Measurements from ENCODE around the gene MMP15.
"Not testable (repeated sequence)": the region's sequence is repeated elsewhere in the genome, so short reads cannot be mapped to it uniquely, and the experiment has no call there.

MMP15 gene

DNA sequence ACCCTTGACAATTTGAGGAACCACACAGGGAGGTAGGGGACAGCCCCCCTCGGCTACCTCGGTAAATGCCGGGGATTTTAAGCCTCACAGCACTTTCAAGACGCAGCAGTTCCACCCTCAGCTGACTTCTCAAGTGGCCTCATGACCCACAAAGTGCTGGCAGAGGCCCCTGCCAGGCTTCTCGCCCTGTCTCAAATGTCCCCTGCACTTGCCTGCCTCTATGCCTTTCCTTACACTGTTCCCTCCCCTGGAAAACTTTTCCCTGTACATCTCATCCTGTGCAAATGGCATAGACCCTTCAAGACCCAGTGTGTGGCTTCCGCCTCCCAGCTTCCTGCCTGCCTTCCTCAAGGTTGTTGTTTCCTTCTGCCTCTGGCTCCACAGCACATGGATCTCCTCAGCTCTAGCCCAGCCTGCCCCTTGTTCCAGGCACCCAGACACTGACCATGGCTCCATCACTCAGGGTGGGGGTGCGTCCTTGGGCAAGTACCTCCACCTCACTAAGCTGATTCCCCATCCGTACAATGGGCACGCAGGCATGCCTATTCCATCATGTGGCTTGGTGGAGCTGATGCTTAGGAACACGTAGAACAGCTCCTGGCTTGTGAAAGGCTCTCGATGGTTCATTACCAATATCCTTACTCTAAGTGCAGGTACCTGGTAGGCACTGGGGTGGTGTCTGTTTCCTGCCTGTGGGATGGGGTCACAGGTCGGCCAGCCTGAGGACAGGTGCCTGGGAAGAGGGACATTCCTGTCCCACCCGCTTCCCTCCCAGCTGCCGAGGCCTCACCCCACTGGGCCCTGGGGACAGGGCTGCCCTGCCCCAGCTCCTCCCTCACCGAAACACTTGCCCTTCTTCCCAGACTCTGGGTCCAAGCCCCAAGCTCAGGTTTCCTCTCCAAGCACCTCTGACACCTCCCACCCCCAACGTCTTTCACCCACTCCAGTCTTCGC is 24.0 kb downstream of the MMP15 start:
- no peak for DNase-seq

DNA sequence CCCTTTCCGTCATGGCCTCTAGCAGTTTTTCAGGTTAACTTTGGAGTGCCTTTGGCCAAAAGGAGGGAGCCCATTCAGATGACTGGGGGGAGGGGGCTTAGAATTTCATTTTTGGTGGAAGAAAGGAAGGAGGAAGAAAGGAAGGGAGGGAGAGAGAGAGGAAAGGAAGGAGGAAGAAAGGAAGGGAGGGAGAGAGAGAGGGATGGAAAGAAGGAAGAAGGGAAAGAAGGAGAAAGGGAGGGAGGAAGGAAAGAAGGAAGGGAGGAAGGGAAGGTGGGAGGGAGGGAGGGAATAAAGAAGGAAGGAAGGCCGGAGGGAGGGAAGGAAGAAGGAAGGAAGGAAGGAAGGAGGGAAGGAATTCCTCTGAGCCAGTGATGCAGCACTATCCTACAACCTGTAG is 25.7 kb downstream of the MMP15 start:
- DNase-seq = no peak

DNA sequence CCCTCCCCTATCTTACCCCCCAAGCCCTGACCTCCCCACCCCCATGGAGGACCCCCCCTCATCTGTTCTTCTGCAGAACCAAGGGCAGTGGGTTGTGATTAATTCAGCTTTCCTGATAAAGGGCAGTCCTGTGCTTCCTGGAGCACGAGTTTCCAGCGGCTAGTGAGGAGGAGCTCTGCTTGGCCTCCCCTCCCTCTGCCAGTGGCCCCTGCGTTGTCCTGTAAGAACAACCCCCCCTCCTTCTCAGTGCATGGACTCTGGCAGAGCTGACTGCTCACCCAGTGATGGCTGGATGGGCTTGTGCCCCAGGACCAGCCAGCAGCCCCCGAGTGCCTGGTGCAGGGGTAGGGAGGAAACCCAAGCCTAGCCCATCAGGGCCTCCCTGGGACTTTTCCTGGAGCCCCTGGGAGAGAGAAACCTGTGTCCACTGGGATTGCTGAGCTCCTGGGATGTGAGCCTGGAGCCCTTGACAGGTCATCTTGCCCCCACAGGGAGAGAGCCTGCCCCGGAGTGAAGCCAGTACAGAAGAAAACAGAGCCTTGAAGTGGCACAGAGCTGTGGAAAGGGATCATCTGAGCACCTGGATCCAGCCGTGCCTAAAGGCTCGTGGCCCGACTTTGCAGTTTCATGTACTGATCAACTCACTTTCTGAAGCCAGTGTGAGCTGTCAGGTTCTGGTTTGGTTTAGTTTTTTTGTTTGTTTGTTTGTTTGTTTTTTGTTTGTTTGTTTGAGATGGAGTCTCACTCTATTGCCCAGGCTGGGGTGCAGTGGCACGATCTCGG is 26.5 kb downstream of the MMP15 start:
- no peak for DNase-seq

DNA sequence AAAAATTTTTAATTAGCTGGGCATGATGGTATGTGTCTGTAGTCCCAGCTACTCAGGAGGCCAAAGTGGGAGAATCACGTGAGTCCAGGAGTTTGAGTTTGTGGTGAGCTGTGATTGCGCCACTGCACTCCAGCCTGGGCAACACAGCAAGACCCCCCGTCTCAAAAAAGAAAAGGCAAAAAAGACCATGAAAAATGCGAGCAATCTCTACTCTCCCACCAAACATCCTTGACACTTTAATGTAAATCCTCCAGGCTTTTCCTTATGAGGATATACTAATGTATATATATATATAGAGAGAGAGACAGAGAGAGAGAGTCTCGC is 28.1 kb downstream of the MMP15 start:
- no peak for DNase-seq

DNA sequence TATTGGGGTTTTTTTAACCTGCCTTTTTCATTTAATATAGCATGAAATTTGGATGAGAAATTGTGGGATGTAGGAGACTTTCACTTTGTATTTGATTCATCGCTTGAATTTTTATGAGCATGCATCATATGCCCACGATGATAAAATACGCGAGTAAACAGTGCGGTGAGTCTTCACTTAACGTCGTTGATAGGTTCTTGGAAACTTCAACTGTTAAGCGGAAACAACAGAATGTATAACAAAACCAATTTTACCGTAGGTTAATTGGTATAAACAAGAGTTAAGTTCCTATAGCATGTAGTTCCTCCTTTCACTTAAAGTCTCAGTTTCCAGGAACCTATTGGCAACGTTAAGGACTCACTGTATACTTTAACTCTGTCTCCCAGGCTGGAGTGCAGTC is 28.7 kb downstream of the MMP15 start:
- no peak for DNase-seq

DNA sequence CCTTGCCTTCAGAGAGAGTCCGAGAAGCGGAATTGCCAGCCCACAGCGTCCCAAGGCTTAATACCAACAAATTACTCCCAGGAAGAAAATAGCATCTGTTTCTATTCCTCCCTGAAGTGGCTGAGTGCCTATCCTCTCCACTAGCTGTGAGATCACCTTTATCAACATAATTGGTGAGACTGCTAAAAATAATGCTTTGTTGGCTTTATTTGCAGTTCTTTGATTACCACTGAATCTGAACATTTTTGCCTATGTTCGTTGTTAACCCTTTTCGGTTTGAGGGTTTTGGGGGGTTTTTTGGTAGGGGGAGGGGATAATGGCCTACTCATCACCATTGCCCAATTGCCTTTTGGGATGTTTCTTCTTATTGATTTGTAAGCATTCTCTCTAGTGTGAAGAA is 31.0 kb downstream of the MMP15 start:
- DNase-seq = no peak

DNA sequence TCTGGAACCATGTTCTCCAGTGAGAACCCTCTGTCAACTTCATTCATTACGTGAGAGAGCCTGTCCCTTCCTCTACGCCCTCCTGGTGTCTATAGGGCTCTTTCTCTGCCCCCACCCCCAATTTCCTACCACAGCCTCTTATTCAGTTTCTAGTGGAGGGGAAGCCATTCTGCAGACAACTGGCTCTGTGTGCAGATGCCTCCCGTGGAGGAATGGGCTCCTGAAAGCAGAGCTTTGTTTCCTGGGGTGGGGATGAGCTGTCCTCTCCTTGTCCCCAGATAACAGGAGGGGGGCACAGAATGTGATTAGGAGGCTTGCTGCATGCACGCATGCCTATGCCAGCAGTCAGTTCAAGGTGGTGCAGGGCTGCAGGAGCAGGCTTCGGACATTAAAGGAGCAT is 31.6 kb downstream of the MMP15 start:
- no peak for DNase-seq

DNA sequence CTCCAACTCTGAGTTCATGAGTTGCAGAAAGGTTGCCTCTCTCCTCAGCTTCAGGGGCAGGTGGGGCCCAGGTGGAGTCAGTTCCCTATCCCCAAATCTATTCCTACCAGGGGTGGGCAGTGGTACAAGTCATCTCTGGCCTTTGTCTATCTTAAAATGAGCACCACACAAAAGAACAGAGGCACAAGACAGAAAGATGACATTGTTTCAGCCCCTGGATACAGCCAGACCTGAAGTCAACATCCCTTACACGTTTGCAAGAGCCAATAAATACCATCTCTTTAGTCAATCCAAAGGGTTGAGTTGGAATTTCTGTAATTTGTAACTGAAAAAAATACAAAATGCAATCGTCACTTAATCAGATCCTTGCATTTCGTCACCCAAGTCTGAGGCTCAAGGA is 32.2 kb downstream of the MMP15 start:
- DNase-seq = no peak

DNA sequence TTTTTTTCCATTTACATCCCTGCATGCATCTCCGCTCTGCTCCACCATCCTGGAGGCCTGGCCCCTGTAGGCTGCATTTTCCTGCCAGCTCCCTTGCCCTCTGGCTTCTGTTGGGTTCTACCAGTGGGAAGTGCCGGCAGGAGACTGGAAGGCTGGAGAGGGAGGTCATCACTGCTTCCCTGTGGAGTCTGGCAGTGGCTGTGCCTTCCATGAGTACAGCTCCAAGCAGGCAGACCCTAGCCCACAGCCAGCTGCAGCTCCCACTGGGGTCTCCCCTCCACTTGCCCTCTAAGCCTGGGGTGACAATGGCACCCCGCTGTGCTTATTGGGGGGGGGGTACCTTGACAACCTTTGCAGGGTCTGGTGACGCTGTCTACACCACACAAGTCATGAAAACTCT is 37.3 kb downstream of the MMP15 start:
- no peak for DNase-seq

DNA sequence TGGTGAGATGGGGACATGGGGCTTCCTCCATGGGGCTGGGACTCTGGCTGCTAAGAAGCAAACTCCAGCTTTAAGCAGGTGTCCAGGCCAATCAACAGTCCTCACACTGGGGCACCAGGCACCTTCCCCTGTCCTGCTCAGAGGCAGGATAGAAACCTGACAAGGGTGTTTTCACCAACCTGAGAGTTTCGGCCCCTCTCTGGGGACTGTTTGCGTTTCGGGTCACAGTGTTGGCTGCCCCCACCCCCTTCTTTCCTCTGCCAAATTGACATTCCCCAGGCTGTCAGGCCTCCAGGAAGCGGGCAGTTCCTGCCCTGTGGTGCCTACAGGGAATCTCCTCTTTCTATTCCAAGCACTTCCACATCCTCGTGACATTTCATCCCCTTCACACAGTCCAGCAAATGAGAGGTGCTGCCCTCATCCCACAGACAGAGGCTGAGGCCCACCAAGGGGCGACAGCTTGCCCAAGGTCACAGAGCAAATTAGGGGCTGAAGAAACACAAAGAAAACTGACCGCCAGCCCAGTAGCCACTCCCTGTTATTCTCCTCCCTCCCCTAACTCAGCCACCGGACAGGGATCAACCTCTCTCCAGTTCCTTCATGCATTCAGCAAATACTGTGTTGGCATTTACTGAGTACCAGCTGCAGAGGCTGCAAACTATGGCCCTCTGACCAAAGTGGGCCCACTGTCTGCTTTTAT is 38.0 kb downstream of the MMP15 start:
- no peak for DNase-seq

DNA sequence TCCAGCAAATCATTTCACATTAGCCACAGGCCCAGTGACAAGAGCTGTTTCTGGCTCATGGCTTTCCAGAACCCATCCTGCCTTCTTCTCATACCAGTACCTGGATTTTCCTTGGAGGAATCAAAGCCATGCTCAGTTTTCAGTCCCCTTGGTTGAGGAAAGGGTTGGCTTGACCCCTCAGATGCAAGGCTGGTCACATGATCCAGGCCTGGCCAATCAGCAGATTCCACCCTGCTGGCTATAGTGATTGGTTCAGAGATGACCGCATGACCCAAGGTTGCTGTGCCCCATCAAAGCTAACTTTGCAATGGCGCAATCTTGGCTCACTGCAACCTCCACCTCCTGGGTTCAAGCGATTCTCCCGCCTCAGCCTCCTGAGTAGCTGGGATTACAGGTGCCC is 45.0 kb downstream of the MMP15 start:
- no peak for DNase-seq

DNA sequence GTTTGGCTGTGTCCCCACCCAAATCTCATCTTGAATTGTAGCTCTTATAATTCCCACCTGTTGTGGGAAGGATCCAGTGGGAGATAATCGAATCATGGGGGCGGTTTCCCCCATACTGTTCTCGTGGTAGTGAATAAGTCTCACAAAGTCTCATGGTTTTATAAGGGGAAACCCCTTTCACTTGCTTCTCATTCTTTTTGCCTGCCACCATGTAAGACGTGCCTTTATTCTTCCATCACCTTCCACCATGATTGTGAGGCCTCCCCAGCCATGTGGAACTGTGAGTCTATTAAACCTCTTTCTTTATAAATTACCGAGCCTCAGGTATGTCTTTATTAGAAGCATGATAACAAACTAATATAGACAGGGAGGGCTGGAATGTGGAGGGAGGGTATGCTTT is 46.6 kb downstream of the MMP15 start:
- DNase-seq = not testable (repeated sequence)

DNA sequence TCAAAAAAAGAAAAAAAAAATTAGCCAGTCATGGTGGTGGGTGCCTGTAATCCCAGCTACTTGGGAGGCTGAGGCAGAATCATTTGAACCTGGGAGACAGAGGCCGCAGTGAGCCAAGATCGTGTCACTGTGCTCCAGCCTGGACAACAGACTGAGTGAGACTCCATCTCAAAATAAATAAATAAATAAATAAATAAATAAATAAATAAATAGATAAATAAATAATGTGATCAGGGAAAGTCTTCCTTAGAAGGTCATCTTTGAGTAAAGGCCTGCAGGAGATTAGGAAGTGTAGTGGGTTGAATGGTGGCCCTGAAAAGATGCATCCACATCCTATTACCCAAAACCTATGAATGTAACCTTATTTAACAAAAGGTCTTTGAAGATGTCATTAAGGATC is 47.5 kb downstream of the MMP15 start:
- not testable (repeated sequence) for DNase-seq

DNA sequence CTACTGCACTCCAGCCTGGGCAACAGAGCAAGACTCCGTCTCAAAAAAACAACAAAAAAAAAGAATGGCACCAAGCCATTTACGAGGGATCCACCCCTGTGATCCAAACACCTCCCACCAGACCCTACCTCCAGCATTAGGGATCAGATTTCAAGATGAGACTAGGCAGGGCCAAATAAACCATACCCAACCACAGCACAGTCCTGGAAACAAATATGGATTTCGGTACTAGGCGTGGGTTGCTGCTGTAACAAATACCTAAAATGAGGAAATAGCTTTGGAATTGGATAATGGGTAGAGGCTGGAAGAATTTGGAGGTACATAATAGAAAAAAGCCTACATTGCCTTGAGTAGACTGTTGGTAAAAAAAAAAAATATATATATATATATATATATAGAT is 49.1 kb downstream of the MMP15 start:
- DNase-seq = no peak

DNA sequence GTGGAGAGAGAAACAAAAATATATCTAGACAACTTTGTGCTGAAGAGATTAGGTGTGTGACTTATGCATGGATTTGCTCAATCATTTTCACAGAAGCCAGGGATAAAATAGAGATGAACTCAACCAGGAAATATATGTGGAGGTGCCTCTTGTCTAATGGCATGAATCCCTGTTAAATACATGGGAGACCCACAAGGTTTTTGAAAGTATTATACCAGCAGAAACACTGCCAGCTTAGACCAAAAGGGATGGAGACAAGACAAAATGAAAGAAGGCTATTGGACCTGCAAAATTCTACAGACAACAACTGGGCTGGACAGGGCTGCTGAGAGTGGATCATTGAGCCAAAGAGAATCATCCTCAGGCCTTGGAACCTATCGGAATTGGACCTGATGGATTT is 51.0 kb downstream of the MMP15 start:
- no peak for DNase-seq

DNA sequence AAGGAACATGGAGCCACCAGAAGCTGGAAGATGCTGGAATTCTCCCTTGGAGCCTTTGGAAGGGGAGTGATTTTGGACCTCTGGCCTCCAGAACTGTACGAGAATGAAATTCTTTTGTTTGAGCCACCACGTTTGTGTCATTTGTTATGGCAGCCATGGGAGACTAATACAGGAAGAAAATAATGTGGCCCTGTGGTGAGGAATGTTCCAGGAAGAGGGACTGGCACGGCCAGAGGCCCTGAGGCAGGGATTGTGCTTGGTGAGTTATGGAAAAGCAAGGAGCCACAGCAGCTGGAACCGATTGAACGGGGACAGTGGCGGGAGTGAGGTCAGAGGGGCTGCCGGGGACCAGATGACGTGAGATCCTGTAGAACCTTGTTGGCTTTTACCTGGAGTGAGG is 52.2 kb downstream of the MMP15 start:
- DNase-seq = no peak

DNA sequence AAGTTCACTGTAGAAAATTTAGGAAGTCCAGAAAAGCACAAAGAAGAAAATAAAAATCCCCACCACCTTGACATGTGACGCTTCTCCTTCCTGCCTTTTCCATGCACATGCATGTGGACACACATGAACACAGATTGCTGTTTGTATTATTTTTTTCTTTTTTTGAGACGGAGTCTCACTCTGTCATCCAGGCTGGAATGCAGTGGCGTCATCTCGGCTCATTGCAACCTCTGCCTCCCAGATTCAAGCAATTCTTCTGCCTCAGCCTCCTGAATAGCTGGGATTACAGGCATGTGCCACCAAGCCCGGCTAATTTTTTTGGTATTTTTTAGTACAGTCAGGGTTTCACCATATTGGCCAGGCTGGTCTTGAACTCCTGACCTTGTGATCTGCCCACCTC is 55.1 kb downstream of the MMP15 start:
- DNase-seq = not testable (repeated sequence)

DNA sequence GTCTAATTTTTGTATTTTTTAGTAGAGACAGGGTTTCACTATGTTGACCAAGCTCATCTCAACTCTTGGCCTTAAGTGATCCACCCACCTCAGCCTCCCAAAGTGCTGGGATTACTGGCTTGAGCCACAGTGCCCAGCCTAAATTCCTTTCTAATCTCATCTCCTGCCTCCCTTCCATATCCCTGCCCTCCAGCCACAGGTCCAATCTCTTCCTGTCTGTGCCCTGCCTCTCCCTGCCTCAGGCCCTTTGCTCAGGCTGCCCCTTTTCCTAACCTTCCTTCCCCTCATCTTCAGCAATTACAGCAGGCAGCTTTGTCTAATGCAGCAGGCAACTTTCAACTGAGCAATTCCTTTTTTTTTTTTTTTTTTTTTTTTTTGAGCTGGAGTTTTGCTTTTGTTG is 56.8 kb downstream of the MMP15 start:
- DNase-seq = no peak

DNA sequence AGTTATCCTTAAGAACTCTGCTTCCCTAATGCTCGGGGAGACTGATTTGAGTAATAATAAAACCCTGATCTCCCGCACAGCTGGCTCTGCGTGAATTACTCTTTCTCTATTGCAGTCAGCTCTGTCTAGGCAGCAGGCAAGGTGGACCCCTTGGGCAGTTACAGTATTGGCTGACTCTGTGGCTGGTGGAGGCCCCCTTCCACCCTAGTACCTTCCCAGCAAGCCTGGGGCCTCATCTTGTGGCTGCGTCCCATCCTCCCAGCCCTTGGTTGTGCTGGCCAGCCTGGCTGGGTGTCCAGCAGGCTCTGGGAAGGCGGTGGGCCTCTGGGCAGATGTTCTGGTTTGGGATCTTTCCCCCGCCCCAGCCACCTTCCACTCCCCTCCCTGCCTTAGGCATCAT is 59.1 kb downstream of the MMP15 start:
- DNase-seq = no peak

DNA sequence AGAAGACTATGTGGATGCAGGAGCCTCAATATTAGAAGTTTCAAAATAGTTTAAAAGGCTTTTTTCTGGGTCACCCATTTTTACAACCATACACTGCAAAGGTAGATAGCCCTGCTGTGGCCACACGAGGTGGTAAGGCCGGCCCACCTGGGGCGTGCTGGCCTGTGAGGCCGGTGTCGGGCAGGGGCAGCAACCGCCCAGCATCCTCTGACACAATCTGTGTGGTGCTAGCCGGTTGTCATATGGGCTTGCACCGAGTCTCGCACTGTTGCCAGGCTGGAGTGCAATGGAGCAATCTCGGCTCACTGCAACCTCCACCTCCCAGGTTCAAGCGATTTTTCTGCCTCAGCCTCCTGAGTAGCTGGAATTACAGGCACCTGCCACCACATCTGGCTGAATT is 59.6 kb downstream of the MMP15 start:
- DNase-seq = no peak

DNA sequence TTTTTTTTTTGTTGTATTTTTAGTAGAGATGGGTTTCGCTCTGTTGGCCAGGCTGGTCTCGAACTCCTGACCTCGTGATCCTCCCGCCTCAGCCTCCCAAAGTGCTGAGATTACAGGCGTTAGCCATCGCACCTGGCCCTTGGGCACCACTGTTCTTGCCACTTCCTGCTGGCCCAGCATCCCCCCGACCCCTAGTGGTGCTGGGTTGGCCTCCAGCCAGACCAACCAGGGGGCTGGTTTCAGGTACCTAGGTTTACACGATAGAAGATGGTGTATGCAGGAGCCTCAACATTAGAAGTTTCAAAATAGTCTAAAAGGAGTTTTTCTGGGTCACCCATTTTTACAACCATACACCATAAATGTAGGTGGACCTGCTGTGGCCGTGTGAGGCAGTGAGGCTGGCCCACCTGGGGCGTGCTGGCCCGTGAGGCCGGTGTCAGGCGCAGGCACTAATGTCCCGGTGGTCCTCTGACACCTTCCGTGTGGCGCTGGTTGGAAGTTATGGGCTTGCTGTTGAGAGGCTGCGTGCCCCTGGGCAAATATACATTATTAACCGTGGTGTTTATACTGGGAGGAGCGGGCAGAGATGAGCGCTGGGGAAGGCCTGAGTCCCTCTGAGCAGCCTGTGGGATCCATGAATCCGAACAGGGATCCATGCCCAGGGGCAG is 60.2 kb downstream of the MMP15 start:
- DNase-seq = no peak

DNA sequence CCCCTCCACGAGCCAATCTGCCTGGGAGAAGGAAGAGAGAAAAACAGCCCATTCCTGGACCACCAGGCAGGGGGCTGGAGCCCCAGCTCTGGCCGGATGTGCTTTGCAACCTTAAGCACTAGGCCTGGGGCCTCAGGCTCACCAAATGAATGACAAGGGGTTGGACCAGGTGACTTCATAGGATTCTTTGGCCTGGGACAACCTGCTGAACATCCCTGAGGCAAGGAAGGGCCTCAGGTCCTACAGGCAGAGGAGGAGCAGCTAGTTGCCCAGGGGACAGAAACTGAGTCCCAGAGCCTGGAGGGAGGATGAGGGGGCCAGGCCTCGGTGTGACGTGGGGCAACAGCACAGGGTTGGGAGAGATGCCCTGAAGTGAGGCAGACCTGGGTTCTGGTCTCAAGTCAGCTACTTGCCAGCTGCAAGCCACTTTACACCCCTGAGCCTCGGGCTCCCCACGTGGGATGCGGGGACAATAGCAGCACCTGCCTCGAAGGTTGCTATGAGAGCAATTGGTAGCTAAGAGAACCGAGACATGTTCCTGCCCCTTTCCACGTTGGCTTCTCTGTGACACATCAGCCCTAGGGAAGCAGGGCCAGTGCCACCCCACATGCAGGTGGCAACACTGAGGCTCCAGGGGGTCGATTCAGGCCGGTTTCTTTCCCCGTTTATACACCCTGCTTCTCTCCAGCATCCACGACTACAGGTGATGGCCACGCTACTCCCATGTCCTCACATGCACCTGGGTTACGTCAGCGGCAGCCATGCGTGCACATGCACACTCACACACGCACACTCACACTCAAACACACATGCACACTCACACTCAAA is 61.0 kb downstream of the MMP15 start:
- no peak for DNase-seq

Measured in activated CD8-positive, alpha-beta memory T cell treated with anti-CD3 and anti-CD28 coated beads, Interleukin-2, amount 50 U/mL, for 48 hours (primary cell).